DND-41 (cell line): ENCODE results near the gene TLE1.

Source experiments
- ATAC-seq: fragments of 200-7000 bp; cut with Tn5 transposase; 3 replicates; pipeline ENCODE4 v1.9.1; 2021; ENCODE audit warnings: low read depth; ENCODE audit not compliant: insufficient read depth
- DNase-seq: peaks from one replicate; pipeline ENCODE4 v3.0.0-alpha.2; 2020
- H2AFZ ChIP-seq: 2 replicates; pipeline ENCODE4 v1.6.0; 2012; ENCODE audit warnings: low read depth, low read length
- H3K27ac ChIP-seq: 2 replicates; pipeline ENCODE4 v1.5.1; 2012; ENCODE audit warnings: low read length, inconsistent platforms
- H3K27me3 ChIP-seq: fragments of 200-600 bp; sonication (generic); 2 replicates; pipeline ENCODE4 v1.6.0; 2012; ENCODE audit warnings: low read length, mild to moderate bottlenecking, inconsistent platforms; ENCODE audit not compliant: insufficient read depth, poor library complexity
- H3K36me3 ChIP-seq: 2 replicates; pipeline ENCODE4 v1.5.1; 2012; ENCODE audit warnings: low read length, inconsistent platforms; ENCODE audit not compliant: insufficient read depth
- H3K4me1 ChIP-seq: 2 replicates; pipeline ENCODE4 v1.5.1; 2012; ENCODE audit warnings: mild to moderate bottlenecking, low read length; ENCODE audit not compliant: insufficient read depth
- H3K4me2 ChIP-seq: 2 replicates; pipeline ENCODE4 v1.6.0; 2012; ENCODE audit warnings: mild to moderate bottlenecking, moderate library complexity, low read length, inconsistent platforms; ENCODE audit not compliant: insufficient read depth
- H3K4me3 ChIP-seq, 2 experiments: fragments of 200-600 bp in 1 of 2; shearing (Covaris generic) in 1 of 2; 2 replicates each; pipeline ENCODE4 v1.5.1; 2012 to 2016; ENCODE audit warnings: inconsistent platforms in 2 of 2, low read length in 2 of 2, mild to moderate bottlenecking in 2 of 2, low read depth in 1 of 2, moderate library complexity in 1 of 2
- H3K79me2 ChIP-seq: 2 replicates; pipeline ENCODE4 v1.6.0; 2012; ENCODE audit warnings: low read length, inconsistent platforms; ENCODE audit not compliant: insufficient read depth
- H3K9ac ChIP-seq: 2 replicates; pipeline ENCODE4 v1.6.0; 2012; ENCODE audit warnings: low read depth, mild to moderate bottlenecking, inconsistent platforms, low read length, moderate library complexity
- H3K9me3 ChIP-seq: 2 replicates; pipeline ENCODE4 v1.5.1; 2012; ENCODE audit warnings: low read length, moderate library complexity, mild to moderate bottlenecking, inconsistent platforms; ENCODE audit not compliant: insufficient read depth, severe bottlenecking
- H4K20me1 ChIP-seq: 2 replicates; pipeline ENCODE4 v1.6.0; 2012; ENCODE audit warnings: low read length; ENCODE audit not compliant: insufficient read depth
- CTCF ChIP-seq: IDR thresholded peaks from 2 replicates; pipeline ENCODE4 v1.5.1; 2012; ENCODE audit warnings: borderline replicate concordance, low read length, moderate library complexity, mild to moderate bottlenecking; ENCODE audit not compliant: poor library complexity, severe bottlenecking; ENCODE audit errors: extremely low read depth
- EZH2 ChIP-seq: IDR thresholded peaks from 3 replicates; pipeline ENCODE4 v1.6.1; 2012; ENCODE audit warnings: borderline replicate concordance, low read depth, mild to moderate bottlenecking, moderate library complexity, low read length, inconsistent platforms; ENCODE audit not compliant: severe bottlenecking

Gene TLE1

GRCh38 chr9:81635521-81636254 is 53.7 kb downstream of the TLE1 start:
- no peak for DNase-seq
- no peak overlapping the region for H3K9ac ChIP-seq
- H3K4me1 ChIP-seq = peaks cover 8% of the 10 kb centered on the region; the same call in 1 of the 2 replicates
- no peak for ATAC-seq
- H3K27me3 ChIP-seq = no peaks in the 10 kb centered on the region
- peaks cover 3% of the 10 kb centered on the region for H3K36me3 ChIP-seq
- H3K4me2 ChIP-seq = no peak overlapping the region
- H4K20me1 ChIP-seq = no peaks in the 10 kb centered on the region
- H3K79me2 ChIP-seq = no peaks in the 10 kb centered on the region
- no peak overlapping the region for H3K4me3 ChIP-seq
- no peak overlapping the region for H2AFZ ChIP-seq
- no peaks in the 10 kb centered on the region for H3K9me3 ChIP-seq
- no peak for TF ChIP-seq EZH2
- no peak for TF ChIP-seq CTCF
- no peak overlapping the region for H3K27ac ChIP-seq

GRCh38 chr9:81634915-81635516 is 54.3 kb downstream of the TLE1 start:
- Histone ChIP-seq H3K36me3 (peaks cover 3% of the 10 kb centered on the region), H3K27ac (no peak overlapping the region), H3K4me3 (no peak overlapping the region), H3K27me3 (no peaks in the 10 kb centered on the region), H3K79me2 (no peaks in the 10 kb centered on the region), H4K20me1 (no peaks in the 10 kb centered on the region), H3K9ac (no peak overlapping the region), H3K4me2 (no peak overlapping the region), H3K4me1 (peaks cover 8% of the 10 kb centered on the region; the same call in 1 of the 2 replicates), H3K9me3 (no peaks in the 10 kb centered on the region), H2AFZ (no peak overlapping the region)
- no peak for DNase-seq
- TF ChIP-seq EZH2 (no peak), CTCF (no peak)
- ATAC-seq = no peak

GRCh38 chr9:81633952-81634854 is 55.1 kb downstream of the TLE1 start:
- Histone ChIP-seq H4K20me1 (no peaks in the 10 kb centered on the region), H3K4me3 (no peak overlapping the region), H3K9me3 (no peaks in the 10 kb centered on the region), H2AFZ (no peak overlapping the region), H3K27ac (no peak overlapping the region), H3K9ac (no peak overlapping the region), H3K4me2 (no peak overlapping the region), H3K4me1 (peaks cover 8% of the 10 kb centered on the region; the same call in 1 of the 2 replicates), H3K27me3 (no peaks in the 10 kb centered on the region), H3K36me3 (peaks cover 3% of the 10 kb centered on the region), H3K79me2 (no peaks in the 10 kb centered on the region)
- no peak for DNase-seq
- no peak for ATAC-seq
- no peak for TF ChIP-seq CTCF
- no peak for TF ChIP-seq EZH2
